HG03442 (cell line): ENCODE results near the gene RPS4Y2.

Experiments
- ATAC-seq: cut with Tn5 transposase; IDR thresholded peaks from one replicate; pipeline ENCODE4 v1.9.1; 2021; ENCODE audit warnings: mild to moderate bottlenecking, moderate library complexity; ENCODE audit not compliant: unreplicated experiment

RPS4Y2 gene

GRCh38 chrY:20755808-20756207 lies at the start of gene RPS4Y2:
Gene RPS4Y2 (plus strand): TSS chrY:20756108. CDS start chrY:20756164, 56 bp downstream.
- ATAC-seq: no peak

GRCh38 chrY:20714391-20714790 lies 41.5 kb upstream of the RPS4Y2 start:
- peak; percentile 98 for ATAC-seq

GRCh38 chrY:20726184-20726907 lies 29.6 kb upstream of the RPS4Y2 start:
- peak; percentile 64 for ATAC-seq

GRCh38 chrY:20735200-20735599 lies 20.7 kb upstream of the RPS4Y2 start:
- peak; percentile 94 for ATAC-seq

- ATAC-seq: no peak
Measured at GRCh38 chrY:20739806-20740205, 16.1 kb upstream of the RPS4Y2 start.

GRCh38 chrY:20740609-20741008 lies 15.3 kb upstream of the RPS4Y2 start:
- no peak for ATAC-seq

GRCh38 chrY:20745060-20745459 lies 10.8 kb upstream of the RPS4Y2 start:
- ATAC-seq: no peak

GRCh38 chrY:20746919-20747318 lies 9.0 kb upstream of the RPS4Y2 start:
- ATAC-seq: no peak

GRCh38 chrY:20763869-20764268 lies 8.0 kb downstream of the RPS4Y2 start:
- ATAC-seq: peak; percentile 68

GRCh38 chrY:20765117-20765516 lies 9.2 kb downstream of the RPS4Y2 start:
- no peak for ATAC-seq

GRCh38 chrY:20770755-20771154 lies 14.8 kb downstream of the RPS4Y2 start:
- no peak for ATAC-seq

- ATAC-seq: no peak
Measured at GRCh38 chrY:20776104-20776503, 20.2 kb downstream of the RPS4Y2 start.

GRCh38 chrY:20780104-20780654 lies 24.3 kb downstream of the RPS4Y2 start:
- no peak for ATAC-seq

GRCh38 chrY:20780776-20781175 lies 24.9 kb downstream of the RPS4Y2 start:
- no peak for ATAC-seq

GRCh38 chrY:20781408-20781807 lies 25.5 kb downstream of the RPS4Y2 start:
- no peak for ATAC-seq

- no peak for ATAC-seq
Measured at GRCh38 chrY:20784965-20785364, 29.1 kb downstream of the RPS4Y2 start.

- peak; percentile 85 for ATAC-seq
Measured at GRCh38 chrY:20787076-20787475, 31.2 kb downstream of the RPS4Y2 start.

GRCh38 chrY:20798351-20799049 lies 42.6 kb downstream of the RPS4Y2 start:
- ATAC-seq: peak; percentile 84

GRCh38 chrY:20802659-20803058 lies 46.8 kb downstream of the RPS4Y2 start:
- no peak for ATAC-seq

- ATAC-seq: no peak
Measured at GRCh38 chrY:20806243-20806642, 50.3 kb downstream of the RPS4Y2 start.

GRCh38 chrY:20813459-20813858 lies 57.6 kb downstream of the RPS4Y2 start:
- ATAC-seq: peak; percentile 38

- ATAC-seq: no peak
Measured at GRCh38 chrY:20814794-20815193, 58.9 kb downstream of the RPS4Y2 start.
